Measurements from ENCODE around the gene TSPAN6. TPM values are rescaled to one million over a fixed set of nuclear protein-coding genes. Genes with fewer than 3 reads are reported as not detected.

TSPAN6 gene
- total and polyA plus RNA-seq, 4 donors, result 11.7 to 56.2 (median 16.3) TPM

- Histone ChIP-seq H3K9me3 (ENCODE audit: control insufficient read depth in 4 of 4, insufficient read depth in 3 of 4, low read length in 3 of 4) (no peaks in the 10 kb centered on the region), H3K4me3 (no peak overlapping the region), H3K9ac (ENCODE audit: insufficient read depth in 1 of 2, low read length in 2 of 2) (no peak overlapping the region), H3K27ac (ENCODE audit: low read depth in 1 of 2, low read length in 1 of 2) (no peak overlapping the region), H3K27me3 (ENCODE audit: control insufficient read depth in 3 of 3, insufficient read depth in 3 of 3, low read length in 2 of 3) (peaks cover 5 to 18% (median 8%) of the 10 kb centered on the region in 3 donors), H3K4me1 (ENCODE audit: control insufficient read depth in 5 of 5, insufficient read depth in 5 of 5, low read length in 5 of 5) (peaks cover 0 to 3% (median 0%) of the 10 kb centered on the region in 5 donors), H3K36me3 (ENCODE audit: control insufficient read depth in 4 of 4, insufficient read depth in 4 of 4, low read length in 4 of 4) (no peaks in the 10 kb centered on the region)
- no peak for TF ChIP-seq CTCF (IDR thresholded peaks at IDR 0.05; ENCODE audit: control extremely low read depth, extremely low read depth)
- WGBS, 2 donors, result 61 to 87% methylated on average over 5 of the region's 5 CpGs
- DNase-seq (no peak), ATAC-seq (ENCODE audit: insufficient read depth, low FRiP score) (no peak)
Measured at GRCh38 chrX:100591256-100592051, 45.2 kb downstream of the TSPAN6 start.

GRCh38 chrX:100587861-100588260 lies 48.7 kb downstream of the TSPAN6 start:
- Histone ChIP-seq H3K27me3 (ENCODE audit: control insufficient read depth in 3 of 3, insufficient read depth in 3 of 3, low read length in 2 of 3) (peaks cover 3 to 26% (median 13%) of the 10 kb centered on the region in 3 donors), H3K9me3 (ENCODE audit: control insufficient read depth in 4 of 4, insufficient read depth in 3 of 4, low read length in 3 of 4) (no peaks in the 10 kb centered on the region), H3K4me1 (ENCODE audit: control insufficient read depth in 5 of 5, insufficient read depth in 5 of 5, low read length in 5 of 5) (peaks cover 0 to 3% (median 0%) of the 10 kb centered on the region in 5 donors), H3K36me3 (ENCODE audit: control insufficient read depth in 4 of 4, insufficient read depth in 4 of 4, low read length in 4 of 4) (no peaks in the 10 kb centered on the region), H3K9ac (ENCODE audit: insufficient read depth in 1 of 2, low read length in 2 of 2) (no peak overlapping the region), H3K27ac (ENCODE audit: low read depth in 1 of 2, low read length in 1 of 2) (no peak overlapping the region), H3K4me3 (no peak overlapping the region)
- ATAC-seq (ENCODE audit: insufficient read depth, low FRiP score) (no peak), DNase-seq (peak; percentile 31 to 88 (median 82))
- no peak for TF ChIP-seq CTCF (IDR thresholded peaks at IDR 0.05; ENCODE audit: control extremely low read depth, extremely low read depth)
- 27 to 62% methylated on average over 2 of the region's 2 CpGs for WGBS, 2 donors

GRCh38 chrX:100586747-100587146 lies 49.9 kb downstream of the TSPAN6 start:
- no peak for ATAC-seq (ENCODE audit: insufficient read depth, low FRiP score)
- peaks cover 3 to 26% (median 18%) of the 10 kb centered on the region in 3 donors for H3K27me3 ChIP-seq (ENCODE audit: control insufficient read depth in 3 of 3, insufficient read depth in 3 of 3, low read length in 2 of 3)
- 33 to 59% methylated on average over 2 of the region's 2 CpGs for WGBS, 2 donors

More at GRCh38 chrX:100586747-100587146, 49.9 kb downstream of the TSPAN6 start:
- no peak for TF ChIP-seq CTCF (IDR thresholded peaks at IDR 0.05; ENCODE audit: control extremely low read depth, extremely low read depth)
- H3K9me3 ChIP-seq (ENCODE audit: control insufficient read depth in 4 of 4, insufficient read depth in 3 of 4, low read length in 3 of 4), result no peaks in the 10 kb centered on the region
- no peak overlapping the region for H3K9ac ChIP-seq (ENCODE audit: insufficient read depth in 1 of 2, low read length in 2 of 2)
- H3K36me3 ChIP-seq (ENCODE audit: control insufficient read depth in 4 of 4, insufficient read depth in 4 of 4, low read length in 4 of 4), result no peaks in the 10 kb centered on the region
- no peak overlapping the region for H3K27ac ChIP-seq (ENCODE audit: low read depth in 1 of 2, low read length in 1 of 2)
- peaks cover 0 to 3% (median 0%) of the 10 kb centered on the region in 5 donors for H3K4me1 ChIP-seq (ENCODE audit: control insufficient read depth in 5 of 5, insufficient read depth in 5 of 5, low read length in 5 of 5)
- no peak for DNase-seq
- H3K4me3 ChIP-seq, result no peak overlapping the region

All from lung (tissue), 12 donors.